HepG2 (cell line): ENCODE data around the gene SYNGR4. TPM values are rescaled to one million over a fixed set of nuclear protein-coding genes. Genes with fewer than 3 reads are reported as not detected.

Source experiments
- ATAC-seq: fragments of 200-7000 bp; cut with Tn5 transposase; 3 replicates; pipeline ENCODE4 v1.9.1; 2020; ENCODE audit warnings: mild to moderate bottlenecking, moderate library complexity
- BruUV-seq: library from RNA; stranded (reverse); fragments of 400-500 nt; replicated peaks from 2 replicates; lab custom pipeline; 2021; lab: Mats Ljungman, UMichigan
- CTCF ChIA-PET: fragments of 300-600 bp; formaldehyde crosslinking; extraction: SDS; loops from one replicate; lab custom pipeline; 2021; ENCODE audit warnings: low total read pairs, inconsistent platforms, low intra/inter-chr PET ratio; lab: Yijun Ruan, JAX
- POLR2A ChIA-PET: fragments of 350-600 bp; sonication (Branson Sonifier 250); formaldehyde crosslinking; loops from one replicate; lab custom pipeline; 2020; ENCODE audit warnings: antibody characterized with exemption, inconsistent platforms; lab: Yijun Ruan, JAX
- DNase-seq: peaks from one replicate; pipeline ENCODE4 v3.0.0-alpha.2; 2015; ENCODE audit warnings: low spot score
- FAIRE-seq: peaks from 3 replicates; lab custom pipeline; 2011; peaks lifted over from hg19 to GRCh38; lab: Jason Lieb, UNC
- H2AFZ ChIP-seq: one replicate; pipeline ENCODE4 v1.6.1; 2011; ENCODE audit warnings: low read length, inconsistent platforms
- H3K27ac ChIP-seq: fragments of 300-600 bp; 3 replicates; pipeline ENCODE4 v1.8.0; 2011; ENCODE audit warnings: mixed run types, mild to moderate bottlenecking, mixed read lengths, low read length, inconsistent platforms; ENCODE audit not compliant: insufficient read depth; ENCODE audit errors: extremely low read length
- H3K27me3 ChIP-seq, 2 experiments: fragments of 200-600 bp in 1 of 2; 2 replicates in 1 of 2; 3 replicates in 1 of 2; pipeline versions ENCODE4 v1.6.0 to v1.8.0; 2011; ENCODE audit warnings: low read length in 2 of 2, mild to moderate bottlenecking in 2 of 2, moderate library complexity in 2 of 2, inconsistent platforms in 1 of 2; ENCODE audit not compliant: insufficient read depth in 2 of 2, control insufficient read depth in 1 of 2
- H3K36me3 ChIP-seq, 2 experiments: fragments of 200-600 bp in 1 of 2; replicated peaks in 1 of 2; 2 replicates in 1 of 2; 3 replicates in 1 of 2; pipeline versions ENCODE4 v1.5.1 to v1.8.0; 2011; ENCODE audit warnings: low read length in 2 of 2, inconsistent platforms in 1 of 2; ENCODE audit not compliant: insufficient read depth in 2 of 2, control insufficient read depth in 1 of 2
- H3K4me1 ChIP-seq: 2 replicates; pipeline ENCODE4 v1.5.1; 2012; ENCODE audit warnings: low read length, inconsistent platforms; ENCODE audit not compliant: insufficient read depth
- H3K4me2 ChIP-seq: 2 replicates; pipeline ENCODE4 v1.6.0; 2011; ENCODE audit warnings: low read depth, low read length, inconsistent platforms
- H3K4me3 ChIP-seq, 3 experiments: fragments of 200-600 bp in 1 of 3; sonication (generic), shearing (Covaris generic) in 1 of 3; replicated peaks in 1 of 3; 2 replicates each; pipeline ENCODE4 v1.5.1; 2011 to 2016; ENCODE audit warnings: low read length in 3 of 3, inconsistent platforms in 2 of 3, low read depth in 2 of 3, mild to moderate bottlenecking in 2 of 3, control low read depth in 1 of 3, mixed read lengths in 1 of 3; ENCODE audit not compliant: insufficient read depth in 1 of 3
- H3K79me2 ChIP-seq: one replicate; pipeline ENCODE4 v1.6.1; 2011; ENCODE audit warnings: low read length, inconsistent platforms; ENCODE audit not compliant: insufficient read depth
- H3K9ac ChIP-seq: 2 replicates; pipeline ENCODE4 v1.6.0; 2011; ENCODE audit warnings: mild to moderate bottlenecking, low read depth, low read length, inconsistent platforms; ENCODE audit not compliant: insufficient read depth
- H3K9me3 ChIP-seq: 2 replicates; pipeline ENCODE4 v1.5.1; 2012; ENCODE audit warnings: mild to moderate bottlenecking, low read length
- H4K20me1 ChIP-seq: 2 replicates; pipeline ENCODE4 v1.6.0; 2011; ENCODE audit warnings: inconsistent platforms, mild to moderate bottlenecking, low read length, moderate library complexity; ENCODE audit not compliant: insufficient read depth
- CBX5 ChIP-seq: sonication (generic); formaldehyde crosslinking; IDR thresholded peaks from 2 replicates; pipeline ENCODE4 v1.4.0; 2020; ENCODE audit warnings: missing genetic modification reagents, borderline replicate concordance
- EZH2 ChIP-seq: conservative IDR thresholded peaks from 2 replicates; pipeline ENCODE4 v1.6.1; 2012; ENCODE audit warnings: mild to moderate bottlenecking, low read depth, low read length, moderate library complexity
- HNRNPK ChIP-seq: fragments of 200-400 bp; formaldehyde crosslinking; IDR thresholded peaks from 2 replicates; pipeline ENCODE4 v1.6.1; 2018; ENCODE audit warnings: low read length, low read depth, moderate library complexity, mild to moderate bottlenecking; ENCODE audit not compliant: poor library complexity, severe bottlenecking
- ZBTB43 ChIP-seq: sonication (generic); formaldehyde crosslinking; conservative IDR thresholded peaks from 2 replicates; pipeline ENCODE4 v1.4.0; 2020; ENCODE audit warnings: missing genetic modification reagents
- ZFX ChIP-seq: sonication (generic); formaldehyde crosslinking; IDR thresholded peaks from 2 replicates; pipeline ENCODE4 v1.4.0; 2020; ENCODE audit warnings: mild to moderate bottlenecking, low read depth, missing genetic modification reagents, moderate library complexity
- ZNF543 ChIP-seq: sonication (generic); formaldehyde crosslinking; IDR thresholded peaks from 2 replicates; pipeline ENCODE4 v1.4.0; 2020; ENCODE audit warnings: mild to moderate bottlenecking, missing genetic modification reagents
- ZNF788 ChIP-seq: sonication (generic); formaldehyde crosslinking; IDR thresholded peaks from 2 replicates; pipeline ENCODE4 v1.5.0; 2020; ENCODE audit warnings: mild to moderate bottlenecking, missing genetic modification reagents, borderline replicate concordance
- WGBS: methylation state at CpG from one replicate; pipeline ENCODE4 v1.1.6; 2017; ENCODE audit warnings: low lambda C conversion rate; 5-methylcytosine and 5-hydroxymethylcytosine counted together
- in situ Hi-C: cut with HindIII; loops from 2 replicates; pipeline ENCODE4 v1.10.0; 2017; ENCODE audit warnings: low pct_unique_long_range_greater_than_20kb; ENCODE audit not compliant: extremely low pct_ligation_motif_present
- intact Hi-C: fragments of 100-400 bp; cut with micrococcal nuclease; formaldehyde crosslinking; loops from one replicate; pipeline ENCODE4 v1.10.0; 2022; ENCODE audit not compliant: unreplicated experiment
- polyA plus RNA-seq, 8 experiments: library from polyadenylated mRNA; depleted of rRNA in 3 of 8; stranded (reverse) in 7 of 8; unstranded in 1 of 8; fragments of >200 nt; fragmentation: Illumina TruSeq in 4 of 8; extraction: Trizol in 4 of 8; gene quantifications; 2 replicates each; pipeline versions ENCODE4 v1.2.1 to v1.2.3, GENCODE V29; 2011 to 2016; ENCODE audit warnings: low read depth in 4 of 8, missing spikeins in 1 of 8, mixed read lengths in 1 of 8; ENCODE audit not compliant: insufficient read depth in 1 of 8
- total RNA-seq, 5 experiments: library from RNA; depleted of rRNA; stranded (reverse); fragments of >200 nt; fragmentation: Illumina TruSeq; extraction: Trizol; gene quantifications; 2 replicates each; pipeline ENCODE4 v1.2.3, GENCODE V29; 2016; ENCODE audit warnings: low read depth in 1 of 5

SYNGR4 gene
- total and polyA plus RNA-seq, 2 of the 13 experiments (the other 11 are each of a cell fraction or from before 2014, with no cell fraction given): not detected

DNA sequence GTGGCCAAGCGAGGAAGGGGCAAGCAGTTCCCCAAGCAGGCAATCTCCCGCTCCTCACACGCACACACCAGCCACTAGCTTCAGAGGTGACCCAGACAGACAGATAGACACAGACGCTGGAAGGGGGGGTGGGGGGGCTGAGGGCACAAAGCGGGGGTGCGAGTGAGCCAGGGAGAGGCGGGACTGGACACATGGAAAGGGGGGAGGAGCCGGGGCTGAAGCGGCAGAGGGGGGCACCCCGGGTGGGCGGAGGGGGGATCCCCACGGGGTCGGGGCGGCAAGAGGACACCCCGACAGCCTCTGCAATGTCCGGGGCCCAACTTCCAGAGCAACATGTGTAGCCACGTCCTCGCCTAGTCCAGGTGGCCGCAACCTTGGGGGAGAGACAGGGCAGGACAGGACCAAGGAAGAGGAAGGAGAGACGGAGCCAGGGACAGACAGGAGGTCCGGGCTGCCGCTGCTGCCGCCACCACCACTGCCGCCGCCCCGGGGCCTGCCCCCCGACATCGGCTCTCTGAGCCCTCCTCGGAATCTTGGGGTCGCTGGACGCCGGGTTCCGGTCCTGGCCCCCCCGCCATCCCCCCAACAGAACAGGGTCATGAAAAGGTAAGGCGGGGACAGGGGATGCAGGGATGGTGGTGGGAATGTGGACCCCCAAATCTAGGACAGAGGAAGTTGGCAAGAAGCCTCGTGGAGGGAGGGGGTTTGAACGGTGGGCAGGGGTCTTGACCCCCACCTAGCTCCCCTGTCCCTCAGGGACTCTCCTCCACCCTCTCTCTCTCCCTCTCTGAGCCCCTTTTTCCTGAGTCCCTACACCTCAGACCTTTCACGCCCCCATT lies 30.4 kb downstream of the SYNGR4 start:
- FAIRE-seq: no peak
- in situ Hi-C loops: loop anchor here (5.0 kb wide), 2 partner anchors 42 to 77 kb away; no protein-coding TSS in a partner anchor
- 13% methylated on average over 28 of the region's 38 CpGs for WGBS

GRCh38 chr19:48395170-48395455 lies 30.9 kb downstream of the SYNGR4 start:
- Histone ChIP-seq H3K4me3 (peak overlapping the region in 1 of 3 experiments; percentile 71; a peak in 1 of 6 replicates), H3K4me1 (peaks cover 79% of the 10 kb centered on the region)

More for the DNA sequence above, 30.4 kb downstream of the SYNGR4 start:
- H3K36me3 ChIP-seq: no peaks in the 10 kb centered on the region
- POLR2A ChIA-PET: interaction anchor here (0.8 to 1.8 kb wide), 3 partner anchors 31 to 40 kb away, joined by 3 to 6 read pairs (median 3); partner anchors contain the start of genes SYNGR4 and TMEM143
- no TSS peak for BruUV-seq
- H4K20me1 ChIP-seq: no peaks in the 10 kb centered on the region
- no peak for TF ChIP-seq CBX5 (CRISPR knock-in tag)
- peak; percentile 46 for TF ChIP-seq ZFX (CRISPR knock-in tag)
- peak; percentile 29 for TF ChIP-seq HNRNPK
- H3K9me3 ChIP-seq: no peaks in the 10 kb centered on the region
- H3K4me3 ChIP-seq: peak overlapping the region; percentile 41 to 71 (median 56); a peak in 3 of 6 replicates
- CTCF ChIA-PET: no interaction called here
- ATAC-seq (no peak), DNase-seq (no peak)
- no peak overlapping the region for H2AFZ ChIP-seq
- H3K4me2 ChIP-seq: peak overlapping the region; percentile 88
- peaks cover 11% of the 10 kb centered on the region for H3K79me2 ChIP-seq
- H3K9ac ChIP-seq: 0 out of 2 replicates have a peak overlapping the region, but pooled peaks have one; percentile 46
- peaks cover 11 to 52% of the 10 kb centered on the region in 2 experiments for H3K27me3 ChIP-seq
- H3K4me1 ChIP-seq: peaks cover 78% of the 10 kb centered on the region
- intact Hi-C loops: loop anchor here (5.0 kb wide), 2 partner anchors 42 to 72 kb away; a partner anchor contains a TSS
- no peak overlapping the region for H3K27ac ChIP-seq

More at GRCh38 chr19:48395170-48395455, 30.9 kb downstream of the SYNGR4 start:
- FAIRE-seq (no peak), DNase-seq (no peak), ATAC-seq (no peak)
- POLR2A ChIA-PET: interaction anchor here (0.8 kb wide), 1 partner anchor 32 kb away, joined by 3 read pairs; no protein-coding TSS in a partner anchor
- Histone ChIP-seq H3K9me3 (no peaks in the 10 kb centered on the region), H3K79me2 (peaks cover 11% of the 10 kb centered on the region), H4K20me1 (no peaks in the 10 kb centered on the region), H2AFZ (no peak overlapping the region), H3K27ac (no peak overlapping the region), H3K36me3 (no peaks in the 10 kb centered on the region), H3K9ac (no peak overlapping the region), H3K27me3 (peaks cover 11 to 52% of the 10 kb centered on the region in 2 experiments), H3K4me2 (no peak overlapping the region)
- 50% methylated on average over 6 of the region's 6 CpGs for WGBS
- intact Hi-C loops: no loop called here
- TF ChIP-seq ZNF788: no peak
- 0 out of 2 replicates have a peak, but pooled peaks have one; percentile 53 for TF ChIP-seq EZH2
- TF ChIP-seq ZNF543: no peak
- TF ChIP-seq ZBTB43 (CRISPR knock-in tag): no peak
- CTCF ChIA-PET: no interaction called here
- in situ Hi-C loops: no loop called here
- no TSS peak for BruUV-seq
